Suprapubic skin (tissue), 4 donors: ENCODE results near the gene SLC6A20. TPM values are rescaled to one million over a fixed set of nuclear protein-coding genes. Genes with fewer than 3 reads are reported as not detected.

ENCODE experiments used
- DNase-seq, 2 donors: peaks; one replicate each; pipeline ENCODE4 v3.0.0-alpha.2; 2019; ENCODE audit warnings: low spot score in 2 of 2
- H3K27ac ChIP-seq: fragments of 200-600 bp; sonication (generic); one replicate; pipeline ENCODE4 v1.5.1; 2019
- H3K27me3 ChIP-seq: fragments of 200-600 bp; sonication (generic); one replicate; pipeline ENCODE4 v1.5.1; 2019
- H3K36me3 ChIP-seq: fragments of 200-600 bp; sonication (generic); one replicate; pipeline ENCODE4 v1.5.1; 2019
- H3K4me1 ChIP-seq: fragments of 200-600 bp; sonication (generic); one replicate; pipeline ENCODE4 v1.5.1; 2019
- H3K4me3 ChIP-seq: fragments of 200-600 bp; sonication (generic); one replicate; pipeline ENCODE4 v1.5.1; 2019; ENCODE audit warnings: mild to moderate bottlenecking
- H3K9me3 ChIP-seq: fragments of 200-600 bp; sonication (generic); one replicate; pipeline ENCODE4 v1.5.1; 2019
- EP300 ChIP-seq: sonication (generic); formaldehyde crosslinking; IDR thresholded peaks from one replicate; pipeline ENCODE4 v1.6.1; 2017; ENCODE audit warnings: antibody characterized with exemption
- POLR2A ChIP-seq, 2 donors: fragments of 450-650 bp; IDR thresholded peaks; one replicate each; pipeline ENCODE4 v1.6.1; 2017; ENCODE audit warnings: antibody characterized with exemption in 2 of 2, mild to moderate bottlenecking in 2 of 2, moderate library complexity in 2 of 2
- POLR2AphosphoS5 ChIP-seq, 3 donors: sonication (generic); formaldehyde crosslinking; IDR thresholded peaks; one replicate each; pipeline ENCODE4 v1.6.1; 2017; ENCODE audit warnings: antibody characterized with exemption in 3 of 3
- WGBS: methylation state at CpG from one replicate; pipeline ENCODE4 v1.1.5; 2018; 5-methylcytosine and 5-hydroxymethylcytosine counted together
- total RNA-seq, 4 donors: library from RNA; depleted of rRNA; stranded (reverse); fragments of >200 nt; gene quantifications; one replicate each; pipeline ENCODE4 v1.1.0, GENCODE V29; 2016
- TF ChIP-seq, protein P1 (sequence below), 2 donors: fragments of 200-600 bp in 1 of 2; fragments of 450-650 bp in 1 of 2; sonication (generic) in 1 of 2; IDR thresholded peaks; one replicate each; pipeline ENCODE4 v1.5.1; 2016 to 2019; ENCODE audit warnings: antibody characterized with exemption in 2 of 2, mild to moderate bottlenecking in 1 of 2, moderate library complexity in 1 of 2

Gene SLC6A20
- total RNA-seq, 4 donors from 2014 or later, result 0.42 TPM; not detected in 3

DNA sequence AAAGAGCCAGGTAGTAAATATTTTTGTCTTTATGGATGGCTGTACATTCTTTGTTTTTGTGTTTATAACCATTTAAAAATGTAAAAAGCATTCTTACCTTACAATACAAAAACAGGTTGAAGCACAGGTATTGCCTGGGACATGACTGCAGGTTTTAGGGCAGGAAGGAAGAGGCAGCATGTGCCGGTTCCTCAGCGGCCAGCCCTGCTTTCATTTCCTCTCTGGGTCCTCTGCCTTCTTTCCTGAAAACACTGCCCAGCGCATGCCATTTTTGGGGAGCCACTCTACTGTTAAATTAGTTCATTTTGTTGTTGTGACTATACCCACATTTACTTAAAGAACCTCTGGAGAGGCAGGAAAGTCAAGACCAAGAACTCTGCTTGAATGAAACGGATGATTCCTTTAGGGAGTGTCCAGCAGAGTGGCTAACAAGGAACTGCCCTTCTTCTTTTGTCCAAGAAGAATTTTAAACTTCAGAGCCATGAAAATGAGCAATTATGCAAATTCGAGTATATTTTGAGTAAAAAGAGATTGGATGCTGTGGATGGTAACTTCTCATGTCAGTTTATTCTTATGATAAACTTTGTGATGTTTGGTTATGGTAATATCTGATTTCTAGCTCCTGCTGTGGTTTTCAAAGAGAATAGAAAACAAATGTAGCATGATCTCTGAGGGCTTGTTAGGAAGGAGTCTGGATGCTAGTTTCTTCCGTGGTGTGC is 54.4 kb downstream of the SLC6A20 start:
- no peak overlapping the region for H3K27ac ChIP-seq
- no peaks in the 10 kb centered on the region for H3K9me3 ChIP-seq
- no peaks in the 10 kb centered on the region for H3K4me1 ChIP-seq
- peaks cover 83% of the 10 kb centered on the region for H3K36me3 ChIP-seq
- no peak for TF ChIP-seq POLR2A (IDR thresholded peaks at IDR 0.05)
- TF ChIP-seq, protein P1, sequence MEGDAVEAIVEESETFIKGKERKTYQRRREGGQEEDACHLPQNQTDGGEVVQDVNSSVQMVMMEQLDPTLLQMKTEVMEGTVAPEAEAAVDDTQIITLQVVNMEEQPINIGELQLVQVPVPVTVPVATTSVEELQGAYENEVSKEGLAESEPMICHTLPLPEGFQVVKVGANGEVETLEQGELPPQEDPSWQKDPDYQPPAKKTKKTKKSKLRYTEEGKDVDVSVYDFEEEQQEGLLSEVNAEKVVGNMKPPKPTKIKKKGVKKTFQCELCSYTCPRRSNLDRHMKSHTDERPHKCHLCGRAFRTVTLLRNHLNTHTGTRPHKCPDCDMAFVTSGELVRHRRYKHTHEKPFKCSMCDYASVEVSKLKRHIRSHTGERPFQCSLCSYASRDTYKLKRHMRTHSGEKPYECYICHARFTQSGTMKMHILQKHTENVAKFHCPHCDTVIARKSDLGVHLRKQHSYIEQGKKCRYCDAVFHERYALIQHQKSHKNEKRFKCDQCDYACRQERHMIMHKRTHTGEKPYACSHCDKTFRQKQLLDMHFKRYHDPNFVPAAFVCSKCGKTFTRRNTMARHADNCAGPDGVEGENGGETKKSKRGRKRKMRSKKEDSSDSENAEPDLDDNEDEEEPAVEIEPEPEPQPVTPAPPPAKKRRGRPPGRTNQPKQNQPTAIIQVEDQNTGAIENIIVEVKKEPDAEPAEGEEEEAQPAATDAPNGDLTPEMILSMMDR (IDR thresholded peaks at IDR 0.05), result no peak
- no peak for TF ChIP-seq EP300
- TF ChIP-seq POLR2AphosphoS5 (IDR thresholded peaks at IDR 0.05), result no peak
- DNase-seq, result no peak
- H3K27me3 ChIP-seq, result no peaks in the 10 kb centered on the region
- no peak overlapping the region for H3K4me3 ChIP-seq
- WGBS, result 75% methylated on average over 6 of the region's 6 CpGs

- Histone ChIP-seq H3K36me3 (peaks cover 83% of the 10 kb centered on the region), H3K4me1 (no peaks in the 10 kb centered on the region), H3K9me3 (no peaks in the 10 kb centered on the region), H3K4me3 (no peak overlapping the region), H3K27ac (no peak overlapping the region), H3K27me3 (no peaks in the 10 kb centered on the region)
- TF ChIP-seq EP300 (no peak), POLR2AphosphoS5 (IDR thresholded peaks at IDR 0.05) (no peak)
- no peak for DNase-seq
Measured at GRCh38 chr3:45741247-45741646, 55.1 kb downstream of the SLC6A20 start.

- Histone ChIP-seq H3K4me3 (no peak overlapping the region), H3K27ac (no peak overlapping the region), H3K9me3 (no peaks in the 10 kb centered on the region), H3K4me1 (no peaks in the 10 kb centered on the region), H3K27me3 (no peaks in the 10 kb centered on the region), H3K36me3 (peaks cover 81% of the 10 kb centered on the region)
- WGBS, result 94% methylated on average over 2 of the region's 2 CpGs
- no peak for TF ChIP-seq EP300
- no peak for TF ChIP-seq POLR2AphosphoS5 (IDR thresholded peaks at IDR 0.05)
- TF ChIP-seq, protein P1 (IDR thresholded peaks at IDR 0.05), result no peak
- TF ChIP-seq POLR2A (IDR thresholded peaks at IDR 0.05), result no peak
- DNase-seq, result no peak
Measured at GRCh38 chr3:45739991-45740390, 56.3 kb downstream of the SLC6A20 start.

GRCh38 chr3:45737234-45737633 is 59.1 kb downstream of the SLC6A20 start:
- peaks cover 88% of the 10 kb centered on the region for H3K36me3 ChIP-seq
- no peak for TF ChIP-seq POLR2AphosphoS5 (IDR thresholded peaks at IDR 0.05)
- TF ChIP-seq, protein P1 (IDR thresholded peaks at IDR 0.05), result no peak
- no peak for TF ChIP-seq EP300
- TF ChIP-seq POLR2A (IDR thresholded peaks at IDR 0.05), result no peak
- no peaks in the 10 kb centered on the region for H3K9me3 ChIP-seq
- 87% methylated on average over 2 of the region's 2 CpGs for WGBS
- H3K27ac ChIP-seq, result no peak overlapping the region
- H3K27me3 ChIP-seq, result no peaks in the 10 kb centered on the region
- no peaks in the 10 kb centered on the region for H3K4me1 ChIP-seq
- DNase-seq, result no peak
- no peak overlapping the region for H3K4me3 ChIP-seq

DNA sequence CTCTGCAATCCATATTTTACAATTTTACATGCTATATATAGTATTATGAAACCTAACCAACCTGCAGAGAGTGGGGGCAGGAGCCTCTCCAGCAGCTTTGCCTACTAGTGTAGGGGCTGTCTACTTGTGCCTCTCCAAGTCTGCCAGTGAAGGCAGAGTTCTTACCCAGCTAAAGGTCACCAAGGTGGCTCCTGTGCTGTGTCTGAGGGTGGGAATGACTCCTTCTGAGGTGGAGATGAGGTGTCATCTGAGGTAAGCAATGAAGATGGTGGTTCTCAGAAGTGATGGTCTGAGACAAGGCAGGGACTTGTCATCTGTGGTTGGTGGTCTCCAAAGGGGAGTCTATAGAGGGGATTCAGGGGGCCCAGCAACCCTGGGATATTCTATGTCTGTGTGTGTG is 59.6 kb downstream of the SLC6A20 start:
- no peaks in the 10 kb centered on the region for H3K9me3 ChIP-seq
- H3K36me3 ChIP-seq, result peaks cover 91% of the 10 kb centered on the region
- H3K4me1 ChIP-seq, result no peaks in the 10 kb centered on the region
- no peak for DNase-seq
- no peak overlapping the region for H3K27ac ChIP-seq
- TF ChIP-seq EP300, result no peak
- no peak for TF ChIP-seq POLR2A (IDR thresholded peaks at IDR 0.05)
- no peak for TF ChIP-seq POLR2AphosphoS5 (IDR thresholded peaks at IDR 0.05)
- TF ChIP-seq, protein P1 (IDR thresholded peaks at IDR 0.05), result no peak
- no peaks in the 10 kb centered on the region for H3K27me3 ChIP-seq
- no peak overlapping the region for H3K4me3 ChIP-seq
